Liver (tissue), 3 donors: ENCODE measurements around the gene CNRIP1.

Experiments used
- RAD21 ChIP-seq, 2 donors: IDR thresholded peaks; 2 replicates each; pipeline ENCODE4 v1.6.1; 2016; ENCODE audit warnings: antibody characterized with exemption in 2 of 2, mild to moderate bottlenecking in 2 of 2
- YY1 ChIP-seq: IDR thresholded peaks from 2 replicates; pipeline ENCODE4 v1.6.1; 2016; ENCODE audit warnings: antibody characterized with exemption, mild to moderate bottlenecking
- TF ChIP-seq, protein P1 (sequence below): fragments of 150-350 bp; IDR thresholded peaks from 2 replicates; pipeline ENCODE4 v1.5.1; 2017; ENCODE audit warnings: improper control_type of control experiment, low read depth, low read length; ENCODE audit not compliant: missing input control
- donor health status: healthy.
- donor health status: healthy.

DNA sequence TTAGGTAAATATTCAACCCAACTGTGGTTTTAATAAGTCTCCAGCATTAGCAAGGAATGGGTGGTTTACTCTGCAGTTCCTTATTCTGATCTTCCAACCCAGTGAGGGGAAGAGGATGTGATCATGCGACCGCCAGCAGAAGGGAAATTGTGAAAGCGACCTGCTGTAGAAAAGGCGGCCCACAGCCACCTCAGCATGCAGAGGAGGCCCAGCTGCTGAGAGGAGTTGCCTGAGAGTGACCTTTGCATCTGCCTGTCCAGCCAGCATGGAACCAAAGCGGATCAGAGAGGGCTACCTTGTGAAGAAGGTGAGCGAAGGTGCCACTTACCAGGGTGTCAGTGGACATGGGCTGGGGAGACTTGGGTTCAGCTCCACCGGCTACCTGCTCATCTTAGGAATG, 45.3 kb upstream of the CNRIP1 start, which contains the start of gene PLEK:
- TF ChIP-seq, protein P1, sequence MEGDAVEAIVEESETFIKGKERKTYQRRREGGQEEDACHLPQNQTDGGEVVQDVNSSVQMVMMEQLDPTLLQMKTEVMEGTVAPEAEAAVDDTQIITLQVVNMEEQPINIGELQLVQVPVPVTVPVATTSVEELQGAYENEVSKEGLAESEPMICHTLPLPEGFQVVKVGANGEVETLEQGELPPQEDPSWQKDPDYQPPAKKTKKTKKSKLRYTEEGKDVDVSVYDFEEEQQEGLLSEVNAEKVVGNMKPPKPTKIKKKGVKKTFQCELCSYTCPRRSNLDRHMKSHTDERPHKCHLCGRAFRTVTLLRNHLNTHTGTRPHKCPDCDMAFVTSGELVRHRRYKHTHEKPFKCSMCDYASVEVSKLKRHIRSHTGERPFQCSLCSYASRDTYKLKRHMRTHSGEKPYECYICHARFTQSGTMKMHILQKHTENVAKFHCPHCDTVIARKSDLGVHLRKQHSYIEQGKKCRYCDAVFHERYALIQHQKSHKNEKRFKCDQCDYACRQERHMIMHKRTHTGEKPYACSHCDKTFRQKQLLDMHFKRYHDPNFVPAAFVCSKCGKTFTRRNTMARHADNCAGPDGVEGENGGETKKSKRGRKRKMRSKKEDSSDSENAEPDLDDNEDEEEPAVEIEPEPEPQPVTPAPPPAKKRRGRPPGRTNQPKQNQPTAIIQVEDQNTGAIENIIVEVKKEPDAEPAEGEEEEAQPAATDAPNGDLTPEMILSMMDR, result no peak
- TF ChIP-seq RAD21 (IDR thresholded peaks at IDR 0.05) (no peak), YY1 (peak; percentile 39)
